T-helper 22 cell (primary cell): ENCODE results near the gene NRROS.

Source experiments
- DNase-seq: peaks from one replicate; pipeline ENCODE4 v3.0.0-alpha.2; 2020; ENCODE audit warnings: low read depth

The NRROS gene

DNA sequence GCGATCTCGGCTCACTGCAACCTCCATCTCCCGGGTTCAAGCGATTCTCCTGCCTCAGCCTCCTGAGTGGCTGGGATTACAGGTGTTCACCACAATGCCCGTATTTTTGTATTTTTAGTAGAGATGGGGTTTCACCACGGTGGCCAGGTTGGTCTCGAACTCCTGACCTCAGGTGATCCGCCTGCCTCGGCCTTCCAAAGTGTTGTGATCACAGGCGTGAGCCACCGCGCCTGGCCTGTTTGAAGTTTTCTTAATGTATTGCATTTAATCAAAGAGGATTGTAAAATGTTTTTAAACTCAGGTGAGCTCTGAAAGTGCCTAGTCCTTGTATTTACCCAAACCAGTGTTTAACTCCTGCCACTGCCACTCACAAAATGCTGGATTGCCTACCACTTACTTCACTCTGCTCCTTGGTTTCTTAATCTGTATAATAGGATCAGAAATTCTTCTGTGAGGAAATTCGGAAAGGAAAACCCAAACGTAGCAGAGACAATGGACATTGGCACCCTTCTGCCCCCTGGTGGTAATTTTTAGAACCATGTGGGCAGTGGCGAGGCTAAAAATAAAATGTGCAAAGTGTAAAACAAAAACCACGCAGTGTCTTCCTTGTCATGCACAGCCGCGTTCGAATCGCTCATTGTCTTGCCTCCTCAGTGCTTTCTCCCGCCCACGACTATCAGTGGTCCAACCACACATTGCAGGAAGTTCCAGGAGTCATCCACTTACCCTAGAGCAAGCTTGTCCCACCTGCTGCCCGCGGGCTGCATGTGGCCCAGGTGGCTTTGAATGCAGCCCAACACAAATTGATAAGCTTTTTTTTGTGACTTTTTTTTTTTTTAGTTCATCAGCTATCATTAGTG, 45.3 kb downstream of the NRROS start:
- DNase-seq: no peak

- DNase-seq: no peak
Observed at GRCh38 chr3:196686436-196686835, 46.9 kb downstream of the NRROS start.

GRCh38 chr3:196688349-196688748, 48.9 kb downstream of the NRROS start:
- no peak for DNase-seq

DNA sequence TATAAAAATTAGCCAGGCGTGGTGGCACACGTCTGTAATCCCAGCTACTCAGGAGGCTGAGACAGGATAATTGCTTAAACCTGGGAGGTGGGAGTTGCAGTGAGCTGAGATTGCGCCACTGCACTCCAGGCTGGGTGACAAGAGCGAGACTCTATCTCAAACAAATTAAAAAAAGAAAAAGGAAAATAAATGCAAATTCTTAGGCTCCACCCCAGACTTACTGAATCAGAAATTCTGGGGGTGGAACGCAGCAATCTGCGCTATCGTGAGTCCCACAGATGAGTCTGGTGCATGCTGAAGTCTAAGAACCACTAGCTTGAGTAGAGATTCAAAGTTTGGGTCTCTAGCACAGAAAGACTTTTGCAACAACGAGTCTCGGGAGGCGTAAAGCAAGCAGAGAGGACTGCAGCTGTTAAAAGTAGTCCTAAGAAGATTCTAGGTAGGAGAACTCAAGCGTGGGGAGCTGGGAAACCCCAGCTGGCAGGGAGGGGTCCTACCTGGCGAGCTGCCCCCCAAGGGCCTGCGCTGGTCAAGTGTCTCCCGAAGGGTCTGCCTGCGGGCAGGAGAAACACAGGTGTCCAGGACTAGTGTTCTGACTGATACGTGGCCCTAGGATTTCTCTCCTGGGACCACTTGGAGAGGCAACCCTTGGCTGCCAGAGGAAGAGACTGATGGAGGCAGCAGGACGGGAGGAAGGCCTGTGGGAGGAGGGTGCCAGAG, 50.6 kb downstream of the NRROS start:
- no peak for DNase-seq

GRCh38 chr3:196691386-196691785, 51.9 kb downstream of the NRROS start:
- DNase-seq: no peak

- DNase-seq: no peak
Observed at GRCh38 chr3:196694202-196694638, 54.7 kb downstream of the NRROS start.

DNA sequence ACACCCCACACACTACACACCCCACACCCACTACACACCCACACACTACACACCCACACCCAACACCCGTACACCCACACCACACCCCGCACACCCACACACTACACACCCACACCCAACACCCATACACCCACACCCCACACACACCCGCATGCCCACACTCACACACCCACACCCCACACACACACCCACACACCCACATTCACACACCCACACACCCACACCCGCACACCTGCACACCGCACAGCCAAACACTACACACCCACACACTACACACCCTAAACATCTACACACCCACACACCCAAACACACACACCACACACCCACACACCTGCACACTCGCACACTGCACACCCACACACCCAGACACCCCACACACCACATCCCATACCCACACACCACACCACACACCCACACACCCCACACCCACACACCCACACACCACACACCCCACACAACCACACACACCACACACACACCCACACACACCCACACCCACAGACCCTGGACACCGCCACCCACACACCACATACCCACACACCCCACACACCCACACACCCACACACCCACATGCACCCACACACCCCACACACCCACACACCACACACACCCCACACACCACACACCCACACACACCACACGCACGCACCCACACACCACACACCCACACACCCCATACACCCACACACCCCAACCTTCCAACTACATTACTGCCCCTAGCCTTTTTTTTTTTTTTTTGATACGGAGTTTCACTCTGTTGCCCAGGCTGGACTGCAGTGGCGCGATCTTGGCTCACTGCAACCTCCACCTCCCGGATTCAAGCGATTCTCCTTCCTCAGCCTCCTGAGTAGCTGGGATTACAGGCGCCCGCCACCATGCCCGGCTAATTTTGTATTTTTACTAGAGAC, 55.7 kb downstream of the NRROS start:
- no peak for DNase-seq

GRCh38 chr3:196695849-196696226, 56.3 kb downstream of the NRROS start:
- DNase-seq: no peak

DNA sequence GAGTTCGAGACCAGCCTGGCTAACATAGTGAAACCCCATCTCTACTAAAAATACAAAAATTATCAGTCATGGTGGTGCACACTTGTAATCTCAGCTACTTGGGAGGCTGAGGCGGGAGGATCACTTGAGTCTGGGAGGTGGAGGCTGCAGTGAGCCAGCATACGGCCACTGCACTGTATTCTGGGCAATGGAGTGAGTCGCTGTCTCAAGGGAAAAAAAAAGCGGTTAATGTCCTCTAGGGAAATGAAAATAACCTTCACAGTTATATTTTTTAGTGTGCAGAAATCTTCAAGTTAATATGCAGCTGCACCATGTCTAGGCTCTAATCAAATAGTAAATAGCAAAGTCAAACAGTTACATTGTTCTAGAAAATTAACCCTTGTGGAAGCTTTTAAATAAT, 57.8 kb downstream of the NRROS start:
- DNase-seq: no peak

- DNase-seq: no peak
Observed at GRCh38 chr3:196699749-196700148, 60.3 kb downstream of the NRROS start.

DNA sequence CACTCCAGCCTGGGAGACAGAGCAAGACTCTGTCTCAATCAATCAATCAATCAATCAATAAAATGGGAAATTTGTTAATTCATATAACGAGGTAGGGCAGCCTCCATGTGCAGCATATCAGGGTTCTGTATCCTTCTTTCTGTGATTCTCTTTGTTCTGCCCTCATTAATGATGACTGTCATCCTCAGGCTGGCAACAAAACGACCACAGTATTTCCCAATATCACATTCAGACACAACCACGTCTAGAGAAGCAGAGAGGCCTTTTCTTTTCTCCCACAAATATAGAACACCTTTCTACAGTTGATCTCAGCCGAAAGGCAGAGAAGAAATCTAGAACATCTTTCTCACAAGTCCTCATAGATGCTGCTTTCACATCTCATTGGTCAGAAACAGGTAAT, 61.3 kb downstream of the NRROS start:
- DNase-seq: no peak

GRCh38 chr3:196706327-196706726, 66.8 kb downstream of the NRROS start:
- no peak for DNase-seq

DNA sequence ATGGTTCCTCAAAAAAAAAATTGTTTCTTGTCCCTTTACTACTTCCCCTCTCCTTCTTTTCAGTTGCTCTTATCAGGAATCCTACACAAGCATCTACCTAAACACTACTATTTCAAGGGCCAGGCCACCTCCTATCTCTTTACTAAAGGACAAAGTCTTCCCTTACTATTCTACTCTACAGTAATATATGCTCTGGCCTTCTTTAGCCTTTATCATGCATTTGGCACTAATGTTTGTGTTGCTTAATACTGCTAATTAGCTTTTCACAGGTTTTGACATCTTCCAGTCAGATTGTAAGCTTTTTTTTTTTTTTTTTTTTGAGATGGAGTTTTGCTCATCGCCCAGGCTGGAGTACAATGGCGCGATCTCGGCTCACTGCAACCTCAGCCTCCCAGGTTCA, 67.2 kb downstream of the NRROS start:
- DNase-seq: no peak

GRCh38 chr3:196707566-196707965, 68.1 kb downstream of the NRROS start:
- DNase-seq: no peak

GRCh38 chr3:196708467-196708866, 69.0 kb downstream of the NRROS start:
- DNase-seq: no peak
